NCI-H748 treated with DMSO at 0.1 percent for 48 hours (cell line): Measurements from ENCODE around the gene HRAS.

ENCODE experiments used
- DNase-seq: peaks from one replicate; lab custom pipeline; 2025; lab: John Stamatoyannopoulos, UW

The HRAS gene

DNA sequence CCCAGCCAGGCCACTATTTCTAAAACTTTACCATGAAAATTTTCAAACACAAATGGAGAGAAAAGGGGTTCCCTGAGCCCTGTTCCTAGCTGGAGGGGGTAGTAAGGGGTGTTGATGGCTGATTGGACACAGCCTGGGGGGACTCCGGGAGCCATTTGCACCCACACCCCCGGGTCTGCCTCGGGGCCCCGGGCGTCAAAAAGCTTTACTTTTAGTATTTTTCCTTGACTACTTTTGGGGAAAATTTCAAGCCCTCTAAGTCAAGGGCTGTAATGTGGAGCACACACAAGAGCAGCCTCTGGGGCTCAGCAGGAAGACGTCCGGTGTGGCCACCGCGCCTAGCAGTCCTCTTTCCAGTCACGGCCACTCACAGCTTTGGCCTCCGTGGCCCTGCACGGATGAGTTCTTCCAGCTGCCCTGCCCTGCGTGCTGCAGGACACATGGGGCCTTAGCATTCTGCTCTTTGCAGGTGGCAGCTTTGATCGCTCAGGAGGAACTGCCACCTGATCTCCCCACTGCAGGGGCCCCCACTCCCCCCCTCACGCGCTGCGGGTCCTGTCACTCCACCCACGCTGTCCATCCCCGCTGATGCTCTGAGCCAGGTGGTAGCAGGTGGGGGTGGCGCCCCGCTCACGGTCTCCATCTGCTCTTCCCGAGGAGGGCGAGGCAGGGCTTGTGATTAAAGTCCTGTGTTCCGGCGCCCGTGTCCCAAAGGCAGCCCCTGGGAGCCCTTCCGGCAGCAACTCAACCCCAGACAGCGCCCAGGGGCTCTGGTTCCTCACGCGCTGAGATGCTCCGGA lies 42.7 kb downstream of the HRAS start:
- DNase-seq: no peak

DNA sequence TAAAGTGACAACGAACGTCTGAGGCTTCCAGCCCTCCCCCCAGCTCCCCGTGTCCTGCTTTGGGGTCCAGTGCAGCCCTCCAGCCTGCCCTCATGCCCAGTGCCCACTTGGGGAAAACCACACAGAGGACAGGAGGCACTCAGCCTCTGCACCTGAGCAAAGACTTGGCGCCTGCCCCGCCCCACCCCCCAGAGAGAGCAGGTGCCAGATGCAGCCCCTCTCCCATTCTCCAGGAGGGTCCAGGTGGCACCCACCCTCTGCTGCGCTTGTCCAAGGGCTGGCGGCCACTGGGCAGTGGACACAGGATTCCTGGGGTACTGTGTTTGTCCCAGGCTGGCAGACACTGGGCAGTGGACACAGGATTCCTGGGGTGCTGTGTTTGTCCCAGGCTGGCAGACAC lies 44.0 kb downstream of the HRAS start:
- no peak for DNase-seq

DNA sequence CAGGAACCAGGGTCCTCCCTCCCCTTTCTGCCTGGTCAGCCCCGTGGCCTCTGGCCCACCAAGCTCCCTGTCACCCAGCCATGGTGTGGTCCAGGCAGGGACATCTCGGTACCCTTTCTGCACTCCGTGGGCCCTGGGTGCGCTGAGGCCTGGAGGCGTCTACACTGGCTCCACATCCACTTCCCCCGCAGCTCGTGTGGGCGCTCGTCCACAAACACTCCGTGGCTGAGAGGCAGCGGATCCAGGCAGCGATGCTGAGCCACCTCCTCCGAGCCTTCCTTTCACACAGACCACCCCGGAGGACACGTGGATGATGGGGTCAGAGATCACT lies 44.5 kb downstream of the HRAS start:
- DNase-seq: no peak

DNA sequence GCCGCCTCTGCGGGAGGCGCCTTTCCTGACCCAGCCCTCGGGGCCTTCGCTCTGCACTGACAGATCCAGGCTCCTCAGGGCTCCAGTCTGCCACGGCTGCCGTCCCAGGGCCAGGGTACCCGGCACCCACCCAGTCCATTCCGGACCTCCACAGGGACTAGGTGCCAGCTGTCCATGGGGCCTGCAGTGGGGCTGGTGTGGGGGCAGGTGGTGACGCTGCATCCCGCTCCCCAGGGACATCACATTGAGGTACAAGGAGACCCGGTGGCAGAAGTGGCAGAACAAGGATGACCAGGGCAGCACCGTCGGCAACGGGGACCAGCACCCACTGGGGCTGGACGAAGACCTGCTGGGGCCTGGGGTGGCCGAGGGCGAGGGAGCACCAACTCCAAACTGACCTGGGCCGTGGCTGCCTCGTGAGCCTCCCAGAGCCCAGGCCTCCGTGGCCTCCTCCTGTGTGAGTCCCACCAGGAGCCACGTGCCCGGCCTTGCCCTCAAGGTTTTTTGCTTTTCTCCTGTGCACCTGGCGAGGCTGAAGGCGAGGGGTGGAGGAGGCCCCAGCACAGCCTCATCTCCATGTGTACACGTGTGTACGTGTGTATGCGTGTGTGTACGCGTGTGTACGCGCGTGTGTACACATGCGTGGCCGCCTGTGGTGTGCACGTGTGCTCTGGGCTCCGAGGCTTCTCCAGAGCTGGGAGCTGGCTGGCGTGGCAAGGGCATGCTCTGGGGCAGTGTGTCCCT lies 45.0 kb downstream of the HRAS start:
- DNase-seq: no peak

DNA sequence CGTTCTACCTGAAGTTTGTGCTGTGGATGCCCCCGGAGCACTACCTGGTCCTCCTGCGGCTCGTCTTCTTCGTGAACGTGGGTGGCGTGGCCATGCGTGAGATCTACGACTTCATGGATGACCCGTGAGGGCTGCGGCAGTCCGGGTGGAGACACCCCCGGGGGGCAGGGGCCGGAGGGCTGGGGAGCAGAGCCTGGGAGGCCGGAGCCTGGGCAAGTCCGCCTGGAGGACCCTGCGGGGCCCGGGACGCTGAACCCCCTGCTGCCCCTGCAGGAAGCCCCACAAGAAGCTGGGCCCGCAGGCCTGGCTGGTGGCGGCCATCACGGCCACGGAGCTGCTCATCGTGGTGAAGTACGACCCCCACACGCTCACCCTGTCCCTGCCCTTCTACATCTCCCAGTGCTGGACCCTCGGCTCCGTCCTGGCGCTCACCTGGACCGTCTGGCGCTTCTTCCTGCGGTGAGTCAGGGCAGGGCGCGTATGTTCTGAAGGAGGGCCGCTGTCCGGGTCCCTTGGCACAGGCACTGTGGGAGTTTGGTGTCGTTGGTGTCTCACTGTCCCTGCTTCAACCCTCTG lies 45.7 kb downstream of the HRAS start:
- no peak for DNase-seq

DNA sequence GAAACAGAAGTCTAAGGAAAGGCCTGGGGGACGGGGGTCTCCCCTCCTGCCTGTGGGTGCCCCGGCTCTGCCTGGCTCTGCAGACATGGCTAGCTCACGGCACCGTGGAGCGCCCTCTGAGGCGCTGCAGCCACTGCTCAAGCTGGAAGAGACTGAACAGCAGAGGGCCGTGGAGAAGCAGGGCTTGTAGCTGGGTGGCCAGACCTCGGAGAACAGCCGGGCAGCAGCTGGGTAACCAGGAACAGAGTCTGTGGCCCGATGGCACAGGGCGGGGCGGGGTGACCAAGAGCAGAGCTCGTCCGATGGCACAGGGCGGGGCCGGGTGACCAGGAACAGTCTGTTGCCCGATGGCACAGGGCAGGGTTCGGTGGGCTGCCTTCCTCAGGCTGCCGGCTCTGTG lies 46.4 kb downstream of the HRAS start:
- no peak for DNase-seq

DNA sequence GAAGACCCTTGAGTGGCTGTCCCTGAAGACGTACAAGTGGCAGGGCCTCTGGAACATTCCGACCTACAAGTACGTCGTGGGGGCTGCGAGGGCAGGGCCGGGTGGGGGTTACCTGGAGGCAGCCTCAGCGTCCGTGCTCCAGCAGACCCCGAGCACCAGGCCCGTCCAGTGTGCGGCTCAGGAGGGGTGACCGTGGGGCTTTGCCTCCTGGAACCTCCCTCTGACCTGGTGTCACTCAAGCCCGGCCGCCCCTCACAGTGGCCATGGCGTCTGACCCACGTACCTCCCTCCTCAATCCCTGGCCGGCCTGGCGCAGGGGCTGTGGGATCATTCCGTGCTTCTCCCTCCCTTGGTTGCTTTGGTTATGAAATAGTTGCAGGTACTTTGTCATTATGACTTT lies 46.8 kb downstream of the HRAS start:
- DNase-seq: no peak

DNA sequence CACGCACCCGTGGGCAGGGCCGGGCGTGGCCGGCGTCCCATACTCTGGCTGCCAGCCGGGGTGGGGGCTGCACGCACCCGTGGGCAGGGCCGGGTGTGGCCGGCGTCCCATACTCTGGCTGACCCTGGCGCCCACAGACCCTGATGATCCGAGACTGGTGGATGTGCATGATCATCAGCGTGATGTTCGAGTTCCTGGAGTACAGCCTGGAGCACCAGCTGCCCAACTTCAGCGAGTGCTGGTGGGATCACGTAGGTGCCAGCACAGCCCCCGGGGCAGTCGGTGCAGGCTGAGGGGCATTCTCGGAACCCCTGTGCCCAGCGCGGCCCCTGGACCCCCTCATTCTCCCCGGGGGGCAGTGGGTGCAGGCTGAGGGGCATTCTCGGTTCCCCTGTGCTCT lies 47.3 kb downstream of the HRAS start:
- no peak for DNase-seq

DNA sequence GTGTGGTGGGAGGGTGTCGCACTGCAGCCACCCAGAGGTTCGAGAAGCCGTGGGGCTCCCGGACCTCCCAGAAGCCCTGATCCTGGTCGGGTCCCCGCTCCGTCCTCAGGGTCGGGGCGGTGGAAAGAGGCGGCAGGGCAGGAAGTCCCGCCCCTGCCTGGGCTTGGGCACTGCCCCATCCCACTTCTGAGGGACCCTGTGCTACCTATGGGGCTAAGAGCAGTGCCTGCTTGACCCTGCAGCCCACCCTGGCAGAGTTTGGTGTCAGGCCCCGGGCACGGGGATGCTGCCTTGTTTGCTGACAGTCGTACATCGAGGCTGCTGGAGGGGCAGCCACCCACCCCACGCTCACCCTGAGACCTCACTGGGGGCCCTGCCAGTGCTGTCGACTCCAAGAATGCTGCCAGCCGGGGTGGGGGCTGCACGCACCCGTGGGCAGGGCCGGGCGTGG lies 47.8 kb downstream of the HRAS start:
- no peak for DNase-seq

DNA sequence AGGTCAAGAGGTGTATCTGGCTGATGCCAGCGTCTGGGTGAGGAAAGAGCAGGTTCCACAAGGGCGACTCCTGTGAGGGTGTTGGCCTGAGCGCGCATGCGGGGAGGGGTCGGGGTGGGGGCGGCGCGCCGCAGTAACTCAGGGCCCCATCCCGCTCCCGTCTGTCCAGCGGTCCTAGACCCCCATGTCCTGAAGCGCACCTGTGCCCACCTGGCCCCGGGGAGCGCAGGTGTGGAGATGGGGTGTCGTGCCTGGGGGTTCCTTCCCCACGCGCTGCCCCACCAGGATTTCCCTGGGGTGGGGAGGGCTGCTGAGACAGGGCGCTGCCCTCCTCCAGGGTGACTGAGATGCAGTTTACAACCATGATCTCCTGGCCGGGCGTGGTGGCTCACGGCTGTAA lies 49.2 kb downstream of the HRAS start:
- no peak for DNase-seq

DNA sequence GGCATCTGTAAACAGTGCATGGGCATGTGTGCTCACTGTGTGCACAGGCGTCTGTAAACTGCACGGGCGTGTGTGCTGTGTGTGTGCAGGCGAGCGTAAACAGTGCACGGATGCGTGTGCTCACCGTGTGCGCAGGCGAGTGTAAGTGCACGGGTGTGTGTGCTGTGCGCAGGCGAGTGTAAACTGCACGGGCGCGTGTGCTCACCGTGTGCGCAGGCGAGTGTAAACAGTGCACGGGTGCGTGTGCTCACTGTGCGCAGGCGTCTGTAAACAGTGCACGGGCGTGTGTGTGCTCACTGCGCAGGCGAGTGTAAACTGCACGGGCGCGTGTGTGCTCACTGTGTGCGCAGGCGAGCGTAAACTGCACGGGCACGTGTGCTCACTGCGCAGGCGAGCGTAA lies 50.8 kb downstream of the HRAS start:
- no peak for DNase-seq
